HepG2 (cell line): ENCODE measurements around the gene RPP21. TPM values are rescaled to one million over a fixed set of nuclear protein-coding genes. Genes with fewer than 3 reads are reported as not detected.

Source experiments
- ARID2 ChIP-seq: sonication (generic); formaldehyde crosslinking; IDR thresholded peaks from 2 replicates; pipeline ENCODE4 v1.8.1; 2022; ENCODE audit warnings: mild to moderate bottlenecking, missing genetic modification reagents, borderline replicate concordance
- CEBPG ChIP-seq: IDR thresholded peaks from 2 replicates; pipeline ENCODE4 v1.6.1; 2016
- DBP ChIP-seq: sonication (generic); formaldehyde crosslinking; IDR thresholded peaks from 2 replicates; pipeline ENCODE4 v1.4.0; 2020; ENCODE audit warnings: missing genetic modification reagents; ENCODE audit errors: not compliant biosample characterization
- FOSL1 ChIP-seq: sonication (generic); formaldehyde crosslinking; IDR thresholded peaks from 2 replicates; pipeline ENCODE4 v1.9.0; 2021; ENCODE audit warnings: missing genetic modification reagents, borderline replicate concordance
- GLI4 ChIP-seq: sonication (generic); formaldehyde crosslinking; IDR thresholded peaks from 2 replicates; pipeline ENCODE4 v1.5.1; 2020; ENCODE audit warnings: missing genetic modification reagents, mild to moderate bottlenecking, moderate library complexity, borderline replicate concordance
- GPN1 ChIP-seq: sonication (generic); formaldehyde crosslinking; IDR thresholded peaks from 2 replicates; pipeline ENCODE4 v1.5.1; 2020; ENCODE audit warnings: missing genetic modification reagents, borderline replicate concordance
- MLXIP ChIP-seq: sonication (generic); formaldehyde crosslinking; IDR thresholded peaks from 2 replicates; pipeline ENCODE4 v1.9.0; 2021; ENCODE audit warnings: missing genetic modification reagents, borderline replicate concordance
- PRDM15 ChIP-seq: sonication (generic); formaldehyde crosslinking; IDR thresholded peaks from 2 replicates; pipeline ENCODE4 v1.4.0; 2020; ENCODE audit warnings: missing genetic modification reagents
- PTBP1 ChIP-seq: fragments of 200-400 bp; formaldehyde crosslinking; IDR thresholded peaks from 2 replicates; pipeline ENCODE4 v1.6.1; 2018; ENCODE audit warnings: low read length, low read depth; ENCODE audit not compliant: poor library complexity, severe bottlenecking
- SNAPC2 ChIP-seq: sonication (generic); formaldehyde crosslinking; IDR thresholded peaks from 2 replicates; pipeline ENCODE4 v1.8.1; 2022; ENCODE audit warnings: mild to moderate bottlenecking, missing genetic modification reagents
- ZMAT5 ChIP-seq: sonication (generic); formaldehyde crosslinking; IDR thresholded peaks from 2 replicates; pipeline ENCODE4 v1.5.0; 2020; ENCODE audit warnings: mild to moderate bottlenecking, low read depth, missing genetic modification reagents, borderline replicate concordance
- ZNF224 ChIP-seq: sonication (generic); formaldehyde crosslinking; IDR thresholded peaks from 2 replicates; pipeline ENCODE4 v1.5.0; 2020; ENCODE audit warnings: mild to moderate bottlenecking, missing genetic modification reagents
- ZNF331 ChIP-seq: sonication (generic); formaldehyde crosslinking; IDR thresholded peaks from 2 replicates; pipeline ENCODE4 v1.4.0; 2020; ENCODE audit warnings: missing genetic modification reagents
- ZNF777 ChIP-seq: sonication (generic); formaldehyde crosslinking; IDR thresholded peaks from 2 replicates; pipeline ENCODE4 v1.4.0; 2020; ENCODE audit warnings: missing genetic modification reagents
- polyA plus RNA-seq, 8 experiments: library from polyadenylated mRNA; depleted of rRNA in 3 of 8; stranded (reverse) in 7 of 8; unstranded in 1 of 8; fragments of >200 nt; fragmentation: Illumina TruSeq in 4 of 8; extraction: Trizol in 4 of 8; gene quantifications; 2 replicates each; pipeline versions ENCODE4 v1.2.1 to v1.2.3, GENCODE V29; 2011 to 2016; ENCODE audit warnings: low read depth in 4 of 8, missing spikeins in 1 of 8, mixed read lengths in 1 of 8; ENCODE audit not compliant: insufficient read depth in 1 of 8
- total RNA-seq, 5 experiments: library from RNA; depleted of rRNA; stranded (reverse); fragments of >200 nt; fragmentation: Illumina TruSeq; extraction: Trizol; gene quantifications; 2 replicates each; pipeline ENCODE4 v1.2.3, GENCODE V29; 2016; ENCODE audit warnings: low read depth in 1 of 5
- TF ChIP-seq, protein P1 (sequence below): sonication (generic); formaldehyde crosslinking; IDR thresholded peaks from 2 replicates; pipeline ENCODE4 v1.8.0; 2022; ENCODE audit warnings: mild to moderate bottlenecking, missing genetic modification reagents, moderate library complexity
- TF ChIP-seq, protein P2 (sequence below): sonication (generic); formaldehyde crosslinking; IDR thresholded peaks from 2 replicates; pipeline ENCODE4 v1.8.0; 2022; ENCODE audit warnings: mild to moderate bottlenecking, missing genetic modification reagents, borderline replicate concordance

RPP21 gene
- total and polyA plus RNA-seq, 2 of the 13 experiments (the other 11 are each of a cell fraction or from before 2014, with no cell fraction given): 53.1 to 72.3 TPM

DNA sequence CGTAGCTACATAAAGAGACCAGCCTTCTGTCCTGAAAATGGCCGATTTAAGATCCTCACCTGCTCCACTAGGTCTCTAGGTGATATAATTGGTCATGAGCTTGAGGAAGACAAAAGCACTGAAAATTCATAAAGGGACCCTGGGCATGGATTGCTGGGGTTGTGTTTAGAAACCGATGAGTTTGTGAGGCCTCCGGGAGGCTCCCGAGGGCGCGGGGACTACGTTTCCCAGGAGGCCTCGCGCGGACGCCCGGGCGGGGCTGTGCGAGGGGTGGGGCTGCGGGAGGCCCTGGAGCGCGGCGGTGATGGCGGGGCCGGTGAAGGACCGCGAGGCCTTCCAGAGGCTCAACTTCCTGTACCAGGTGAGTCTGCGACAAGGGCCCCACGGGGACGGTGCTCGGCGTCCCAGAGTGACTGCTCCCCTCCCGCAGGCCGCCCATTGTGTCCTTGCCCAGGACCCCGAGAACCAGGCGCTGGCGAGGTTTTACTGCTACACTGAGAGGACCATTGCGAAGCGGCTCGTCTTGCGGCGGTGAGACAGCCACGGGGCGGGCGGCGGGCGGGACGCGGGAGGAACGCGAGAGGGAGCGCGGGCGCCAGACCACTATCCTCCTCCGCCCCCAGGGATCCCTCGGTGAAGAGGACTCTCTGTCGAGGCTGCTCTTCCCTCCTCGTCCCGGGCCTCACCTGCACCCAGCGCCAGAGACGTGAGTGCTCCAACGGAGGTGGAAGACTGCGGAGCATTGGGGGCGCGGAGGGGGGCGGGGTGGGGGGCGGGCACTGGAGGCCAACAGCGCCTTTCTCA is at the start of gene RPP21 (continued):
- TF ChIP-seq, protein P1, sequence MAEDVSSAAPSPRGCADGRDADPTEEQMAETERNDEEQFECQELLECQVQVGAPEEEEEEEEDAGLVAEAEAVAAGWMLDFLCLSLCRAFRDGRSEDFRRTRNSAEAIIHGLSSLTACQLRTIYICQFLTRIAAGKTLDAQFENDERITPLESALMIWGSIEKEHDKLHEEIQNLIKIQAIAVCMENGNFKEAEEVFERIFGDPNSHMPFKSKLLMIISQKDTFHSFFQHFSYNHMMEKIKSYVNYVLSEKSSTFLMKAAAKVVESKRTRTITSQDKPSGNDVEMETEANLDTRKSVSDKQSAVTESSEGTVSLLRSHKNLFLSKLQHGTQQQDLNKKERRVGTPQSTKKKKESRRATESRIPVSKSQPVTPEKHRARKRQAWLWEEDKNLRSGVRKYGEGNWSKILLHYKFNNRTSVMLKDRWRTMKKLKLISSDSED (CRISPR knock-in tag): peak; percentile 85
- TF ChIP-seq MLXIP (CRISPR knock-in tag) (peak; percentile 85; the same call in 1 of the 2 replicates), ZNF777 (peak; percentile 82), SNAPC2 (CRISPR knock-in tag) (0 out of 2 replicates have a peak, but pooled peaks have one; percentile 39), ZMAT5 (CRISPR knock-in tag) (no peak), CEBPG (CRISPR knock-in tag) (no peak), ZNF224 (CRISPR knock-in tag) (peak; percentile 83; the same call in 1 of the 2 replicates), GPN1 (peak; percentile 39; the same call in 1 of the 2 replicates), PTBP1 (peak; percentile 57), ZNF331 (CRISPR knock-in tag) (peak; percentile 74; the same call in 1 of the 2 replicates), PRDM15 (no peak), DBP (CRISPR knock-in tag) (peak; percentile 94), FOSL1 (CRISPR knock-in tag) (no peak; the same call in 1 of the 2 replicates), GLI4 (CRISPR knock-in tag) (peak; percentile 96; the same call in 1 of the 2 replicates), ARID2 (CRISPR knock-in tag) (peak; percentile 90; the same call in 1 of the 2 replicates)
- TF ChIP-seq, protein P2, sequence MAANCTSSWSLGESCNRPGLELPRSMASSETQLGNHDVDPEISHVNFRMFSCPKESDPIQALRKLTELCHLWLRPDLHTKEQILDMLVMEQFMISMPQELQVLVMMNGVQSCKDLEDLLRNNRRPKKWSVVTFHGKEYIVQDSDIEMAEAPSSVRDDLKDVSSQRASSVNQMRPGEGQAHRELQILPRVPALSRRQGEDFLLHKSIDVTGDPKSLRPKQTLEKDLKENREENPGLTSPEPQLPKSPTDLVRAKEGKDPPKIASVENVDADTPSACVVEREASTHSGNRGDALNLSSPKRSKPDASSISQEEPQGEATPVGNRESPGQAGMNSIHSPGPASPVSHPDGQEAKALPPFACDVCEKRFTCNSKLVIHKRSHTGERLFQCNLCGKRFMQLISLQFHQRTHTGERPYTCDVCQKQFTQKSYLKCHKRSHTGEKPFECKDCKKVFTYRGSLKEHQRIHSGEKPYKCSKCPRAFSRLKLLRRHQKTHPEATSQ (CRISPR knock-in tag): no peak; the same call in 1 of the 2 replicates
